OCI-LY1 (cell line): ENCODE results near the gene GNG7.

Source experiments
- EZH2 ChIP-seq: fragments of 200-600 bp; sonication (generic), shearing (Covaris generic); IDR thresholded peaks from 2 replicates; pipeline ENCODE4 v1.8.0; 2017; ENCODE audit warnings: borderline replicate concordance, mixed run types, mild to moderate bottlenecking, antibody characterized with exemption, low read length, moderate library complexity, mixed read lengths
- TF ChIP-seq, protein P1 (sequence below): fragments of 200-600 bp; sonication (generic), shearing (Covaris generic); IDR thresholded peaks from 2 replicates; pipeline ENCODE4 v1.5.1; 2017; ENCODE audit warnings: mild to moderate bottlenecking, antibody characterized with exemption, low read length, moderate library complexity, mixed read lengths

DNA sequence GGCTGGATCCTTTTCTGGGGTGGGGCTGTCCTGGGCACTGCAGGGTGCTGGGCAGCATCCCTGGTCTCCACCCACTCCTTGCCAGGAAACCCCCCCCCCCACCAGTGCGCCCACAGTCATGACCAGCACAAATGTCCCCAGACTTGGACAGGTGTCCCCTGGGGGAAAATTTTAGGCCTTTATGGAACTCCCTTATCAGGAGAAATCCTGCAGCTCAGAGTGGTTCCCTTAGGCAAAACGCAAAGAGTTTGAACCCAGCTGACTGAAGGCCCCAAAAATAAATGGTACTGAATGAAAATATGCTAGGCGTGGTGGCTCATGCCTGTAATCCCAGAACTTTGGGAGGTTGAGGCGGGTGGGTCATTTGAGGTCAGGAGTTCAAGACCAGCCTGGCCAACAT lies 174.8 kb downstream of the GNG7 start:
- TF ChIP-seq, protein P1, sequence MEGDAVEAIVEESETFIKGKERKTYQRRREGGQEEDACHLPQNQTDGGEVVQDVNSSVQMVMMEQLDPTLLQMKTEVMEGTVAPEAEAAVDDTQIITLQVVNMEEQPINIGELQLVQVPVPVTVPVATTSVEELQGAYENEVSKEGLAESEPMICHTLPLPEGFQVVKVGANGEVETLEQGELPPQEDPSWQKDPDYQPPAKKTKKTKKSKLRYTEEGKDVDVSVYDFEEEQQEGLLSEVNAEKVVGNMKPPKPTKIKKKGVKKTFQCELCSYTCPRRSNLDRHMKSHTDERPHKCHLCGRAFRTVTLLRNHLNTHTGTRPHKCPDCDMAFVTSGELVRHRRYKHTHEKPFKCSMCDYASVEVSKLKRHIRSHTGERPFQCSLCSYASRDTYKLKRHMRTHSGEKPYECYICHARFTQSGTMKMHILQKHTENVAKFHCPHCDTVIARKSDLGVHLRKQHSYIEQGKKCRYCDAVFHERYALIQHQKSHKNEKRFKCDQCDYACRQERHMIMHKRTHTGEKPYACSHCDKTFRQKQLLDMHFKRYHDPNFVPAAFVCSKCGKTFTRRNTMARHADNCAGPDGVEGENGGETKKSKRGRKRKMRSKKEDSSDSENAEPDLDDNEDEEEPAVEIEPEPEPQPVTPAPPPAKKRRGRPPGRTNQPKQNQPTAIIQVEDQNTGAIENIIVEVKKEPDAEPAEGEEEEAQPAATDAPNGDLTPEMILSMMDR: no peak
- no peak for TF ChIP-seq EZH2
